ENCODE measurements around the gene PCNX2. TPM values are rescaled to one million over a fixed set of nuclear protein-coding genes. Genes with fewer than 3 reads are reported as not detected.

The PCNX2 gene
- total and polyA plus RNA-seq, 11 donors = 0.27 to 5.3 (median 1.9) TPM

DNA sequence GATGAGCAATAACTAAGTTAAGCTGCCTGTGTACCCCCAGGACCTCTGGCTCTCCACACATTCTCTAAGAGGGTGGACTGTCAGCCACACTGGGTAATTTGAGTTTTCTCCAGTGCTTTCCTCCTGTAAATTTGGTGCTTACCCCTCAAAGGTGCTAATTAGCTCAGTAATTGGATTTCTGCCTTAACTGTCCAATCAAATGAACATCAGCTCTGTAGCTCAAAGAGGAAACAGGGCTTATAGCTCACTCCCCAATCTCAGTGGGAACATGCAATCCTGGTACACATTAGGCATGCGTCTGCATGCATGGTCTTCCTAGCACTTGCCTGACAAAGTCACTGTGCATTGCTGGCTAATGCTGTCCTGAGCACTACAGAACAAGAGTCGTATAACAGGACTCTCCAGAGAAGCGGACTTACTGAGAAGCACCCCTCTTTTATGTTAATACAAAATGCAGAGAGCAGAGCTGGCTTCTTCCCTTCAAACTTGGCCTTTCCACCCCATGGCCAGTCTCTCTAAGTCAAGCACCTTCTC lies 235.0 kb downstream of the PCNX2 start:
- Histone ChIP-seq H3K27me3 (no peaks in the 10 kb centered on the region), H3K36me3 (no peaks in the 10 kb centered on the region), H3K4me1 (peaks cover 0 to 5% (median 0%) of the 10 kb centered on the region in 12 donors), H3K9me3 (peaks cover 0 to 6% (median 0%) of the 10 kb centered on the region in 12 donors), H3K4me3 (no peak overlapping the region), H3K27ac (no peak overlapping the region)
- no peak for TF ChIP-seq POLR2A (IDR thresholded peaks at IDR 0.05)
- TF ChIP-seq, protein P1, sequence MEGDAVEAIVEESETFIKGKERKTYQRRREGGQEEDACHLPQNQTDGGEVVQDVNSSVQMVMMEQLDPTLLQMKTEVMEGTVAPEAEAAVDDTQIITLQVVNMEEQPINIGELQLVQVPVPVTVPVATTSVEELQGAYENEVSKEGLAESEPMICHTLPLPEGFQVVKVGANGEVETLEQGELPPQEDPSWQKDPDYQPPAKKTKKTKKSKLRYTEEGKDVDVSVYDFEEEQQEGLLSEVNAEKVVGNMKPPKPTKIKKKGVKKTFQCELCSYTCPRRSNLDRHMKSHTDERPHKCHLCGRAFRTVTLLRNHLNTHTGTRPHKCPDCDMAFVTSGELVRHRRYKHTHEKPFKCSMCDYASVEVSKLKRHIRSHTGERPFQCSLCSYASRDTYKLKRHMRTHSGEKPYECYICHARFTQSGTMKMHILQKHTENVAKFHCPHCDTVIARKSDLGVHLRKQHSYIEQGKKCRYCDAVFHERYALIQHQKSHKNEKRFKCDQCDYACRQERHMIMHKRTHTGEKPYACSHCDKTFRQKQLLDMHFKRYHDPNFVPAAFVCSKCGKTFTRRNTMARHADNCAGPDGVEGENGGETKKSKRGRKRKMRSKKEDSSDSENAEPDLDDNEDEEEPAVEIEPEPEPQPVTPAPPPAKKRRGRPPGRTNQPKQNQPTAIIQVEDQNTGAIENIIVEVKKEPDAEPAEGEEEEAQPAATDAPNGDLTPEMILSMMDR (IDR thresholded peaks at IDR 0.05) = no peak
- ATAC-seq (no peak), DNase-seq (no peak)
- intact Hi-C loops (cut with DNase I) = no loop called here
- WGBS, 4 donors = 84 to 92% (median 88%) methylated on average over 3 of the region's 3 CpGs

DNA sequence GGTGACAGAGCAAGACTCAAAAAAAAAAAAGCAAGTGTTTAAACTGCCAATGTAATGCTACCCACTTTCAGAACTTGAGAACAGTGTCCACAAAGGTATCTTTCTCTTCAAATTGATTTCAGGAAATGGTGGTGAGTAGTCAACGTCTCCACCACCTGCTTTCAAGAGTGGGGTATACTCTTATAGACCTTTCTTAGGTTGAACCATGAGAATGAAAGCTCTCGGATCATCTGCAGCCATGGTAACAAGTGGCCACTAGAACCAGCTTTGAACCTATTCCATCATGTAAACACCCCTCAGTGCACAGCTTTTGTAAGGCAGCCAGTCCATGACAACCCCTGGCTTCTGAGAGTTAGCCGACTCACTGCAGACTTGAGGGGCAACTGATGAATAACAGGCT lies 237.7 kb downstream of the PCNX2 start:
- Histone ChIP-seq H3K4me3 (no peak overlapping the region), H3K4me1 (peaks cover 0 to 5% (median 0%) of the 10 kb centered on the region in 12 donors), H3K9me3 (no peaks in the 10 kb centered on the region), H3K36me3 (no peaks in the 10 kb centered on the region), H3K27ac (no peak overlapping the region), H3K27me3 (no peaks in the 10 kb centered on the region)
- 87 to 97% (median 91%) methylated on average over 3 of the region's 3 CpGs for WGBS, 4 donors
- DNase-seq = no peak
- intact Hi-C loops (cut with DNase I) = no loop called here
- no peak for TF ChIP-seq POLR2A (IDR thresholded peaks at IDR 0.05)
- ATAC-seq = no peak

DNA sequence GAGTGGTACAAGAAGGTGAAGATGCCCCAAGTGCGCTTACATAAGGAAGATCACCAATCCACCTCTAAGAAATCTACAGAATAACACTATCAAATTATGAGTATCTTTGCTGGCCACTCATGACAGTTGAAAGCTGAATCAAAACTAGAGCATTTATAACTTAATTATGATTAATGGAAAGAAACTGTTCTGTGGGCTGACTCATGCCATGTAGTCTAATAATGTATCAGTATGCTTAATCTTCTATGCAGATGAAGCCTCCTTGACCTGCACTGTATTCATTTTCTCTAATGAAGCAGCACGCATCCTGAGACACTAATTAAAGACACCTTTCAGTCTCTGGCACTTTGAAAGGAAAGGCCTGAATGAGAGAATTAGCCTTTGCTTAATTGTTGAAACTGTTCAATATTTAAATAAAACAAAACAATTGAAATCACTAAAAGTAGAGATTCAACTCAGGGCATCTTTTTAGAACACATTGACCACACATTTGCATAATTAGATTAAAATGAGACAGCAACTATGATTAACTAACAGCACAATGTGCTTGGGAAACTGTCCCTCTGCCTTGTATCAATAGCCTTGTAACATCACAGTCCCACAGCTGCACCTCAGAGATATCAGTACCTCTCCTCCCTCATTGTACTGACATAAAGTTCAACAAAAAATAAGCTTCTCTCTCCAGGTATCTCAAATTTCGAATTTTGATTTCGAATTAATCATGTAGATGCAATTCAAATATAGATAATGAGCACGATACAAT lies 239.5 kb downstream of the PCNX2 start:
- H3K9me3 ChIP-seq = peaks cover 0 to 6% (median under 1%) of the 10 kb centered on the region in 12 donors
- intact Hi-C loops (cut with DNase I) = no loop called here
- no peaks in the 10 kb centered on the region for H3K36me3 ChIP-seq
- H3K4me1 ChIP-seq = peaks cover 0 to under 1% (median 0%) of the 10 kb centered on the region in 12 donors
- ATAC-seq (no peak), DNase-seq (no peak)
- TF ChIP-seq, protein P1 (IDR thresholded peaks at IDR 0.05) = no peak
- no peak for TF ChIP-seq POLR2A (IDR thresholded peaks at IDR 0.05)
- no peaks in the 10 kb centered on the region for H3K27me3 ChIP-seq
- H3K27ac ChIP-seq = no peak overlapping the region
- no peak overlapping the region for H3K4me3 ChIP-seq
- WGBS, 4 donors = 84 to 88% (median 86%) methylated on average over 5 of the region's 5 CpGs

DNA sequence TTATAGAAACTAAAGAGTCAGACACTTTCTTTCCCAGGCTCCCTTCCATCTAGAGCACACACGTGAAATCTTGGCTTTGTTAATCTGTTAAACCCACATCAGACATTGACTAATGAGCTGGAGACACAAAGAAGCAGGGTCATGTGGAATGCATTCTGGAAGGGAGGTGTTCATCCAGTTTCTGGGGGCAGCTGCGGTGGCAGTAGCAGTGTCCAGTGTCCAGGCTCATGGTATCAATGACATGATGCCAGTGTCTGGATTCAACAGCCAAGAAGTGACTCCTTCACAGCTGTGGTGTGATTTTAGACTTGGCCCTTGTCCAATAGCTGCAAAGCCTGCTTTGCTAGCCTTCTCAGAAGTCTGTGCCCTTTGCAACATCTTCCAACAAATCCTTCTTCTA lies 249.9 kb downstream of the PCNX2 start:
- ATAC-seq = no peak
- no peaks in the 10 kb centered on the region for H3K4me1 ChIP-seq
- 48 to 73% (median 53%) methylated on average over 2 of the region's 2 CpGs for WGBS, 4 donors
- peaks cover 0 to 20% (median 1%) of the 10 kb centered on the region in 12 donors for H3K9me3 ChIP-seq
- no peak for DNase-seq
- no peaks in the 10 kb centered on the region for H3K27me3 ChIP-seq
- no peaks in the 10 kb centered on the region for H3K36me3 ChIP-seq
- no peak overlapping the region for H3K27ac ChIP-seq
- TF ChIP-seq POLR2A (IDR thresholded peaks at IDR 0.05) = no peak
- no peak overlapping the region for H3K4me3 ChIP-seq
- intact Hi-C loops (cut with DNase I) = no loop called here

DNA sequence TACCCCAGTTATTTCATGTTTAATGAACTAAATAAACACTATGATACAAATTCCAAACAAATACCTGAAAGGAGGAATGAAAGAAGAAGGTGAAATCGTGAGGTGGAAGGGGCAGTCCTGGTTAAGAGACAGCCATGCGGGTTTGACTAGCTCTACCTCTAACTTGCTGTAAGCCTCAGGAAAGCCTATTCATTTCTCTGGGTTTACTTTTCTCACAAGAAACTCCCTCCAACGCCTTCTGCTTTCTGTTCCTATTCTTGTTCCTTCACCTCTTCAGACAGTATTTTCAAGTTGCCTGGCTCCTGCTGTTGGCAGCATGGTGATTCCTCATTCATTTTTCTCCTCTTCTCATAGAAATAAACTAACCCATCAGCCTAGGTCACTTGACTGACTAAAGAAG lies 252.7 kb downstream of the PCNX2 start:
- Histone ChIP-seq H3K9me3 (no peaks in the 10 kb centered on the region), H3K27me3 (no peaks in the 10 kb centered on the region), H3K36me3 (no peaks in the 10 kb centered on the region), H3K4me3 (no peak overlapping the region), H3K27ac (no peak overlapping the region), H3K4me1 (no peaks in the 10 kb centered on the region)
- intact Hi-C loops (cut with DNase I) = no loop called here
- WGBS, 4 donors = 91 to 96% (median 93%) methylated on average over 3 of the region's 3 CpGs
- no peak for TF ChIP-seq POLR2A (IDR thresholded peaks at IDR 0.05)
- TF ChIP-seq, protein P1 (IDR thresholded peaks at IDR 0.05) = no peak
- DNase-seq = no peak
- ATAC-seq = no peak

Data from heart left ventricle (tissue), 16 donors.